PC-3 (cell line): ENCODE results near the gene LRRC61. TPM values are rescaled to one million over a fixed set of nuclear protein-coding genes. Genes with fewer than 3 reads are reported as not detected.

ENCODE experiments used
- ATAC-seq: fragments of 200-7000 bp; cut with Tn5 transposase; 2 replicates; pipeline ENCODE4 v1.9.1; 2020; ENCODE audit warnings: mild to moderate bottlenecking, moderate library complexity
- BruUV-seq: library from RNA; stranded (reverse); fragments of 400-500 nt; replicated peaks from 2 replicates; lab custom pipeline; 2021; lab: Mats Ljungman, UMichigan
- CTCF ChIA-PET: fragments of 300-600 bp; sonication (Branson Sonifier 250); formaldehyde crosslinking; loops from one replicate; lab custom pipeline; 2022; ENCODE audit warnings: antibody characterized with exemption; lab: Charles Lee
- POLR2A ChIA-PET: fragments of 300-600 bp; sonication (Branson Sonifier 250); formaldehyde crosslinking; loops from one replicate; lab custom pipeline; 2022; ENCODE audit warnings: antibody characterized with exemption; ENCODE audit not compliant: unreplicated experiment; lab: Charles Lee
- DNase-seq: peaks from one replicate; pipeline ENCODE4 v3.0.0-alpha.2; 2015
- H2AFZ ChIP-seq: fragments of 300-600 bp; sonication (generic); 2 replicates; pipeline ENCODE4 v1.6.0; 2016; ENCODE audit warnings: antibody characterized with exemption, low read length
- H3F3A ChIP-seq: fragments of 300-600 bp; sonication (generic); one replicate; pipeline ENCODE4 v1.6.0; 2017; ENCODE audit warnings: antibody characterized with exemption, low read length, control low read depth, mild to moderate bottlenecking; ENCODE audit not compliant: unreplicated experiment
- H3K27ac ChIP-seq: fragments of 300-600 bp; sonication (generic); 2 replicates; pipeline ENCODE4 v1.5.1; 2016; ENCODE audit warnings: mild to moderate bottlenecking, low read length
- H3K27me3 ChIP-seq: fragments of 300-600 bp; sonication (generic); 2 replicates; pipeline ENCODE4 v1.6.1; 2016; ENCODE audit warnings: low read length, mixed read lengths
- H3K36me3 ChIP-seq: fragments of 300-600 bp; sonication (generic); 2 replicates; pipeline ENCODE4 v1.6.1; 2016; ENCODE audit warnings: low read depth, mixed run types, low read length, mixed read lengths
- H3K4me1 ChIP-seq: fragments of 300-600 bp; sonication (generic); 2 replicates; pipeline ENCODE4 v1.5.1; 2016; ENCODE audit warnings: low read length; ENCODE audit not compliant: insufficient read depth
- H3K4me2 ChIP-seq: fragments of 300-600 bp; sonication (generic); 2 replicates; pipeline ENCODE4 v1.6.0; 2016; ENCODE audit warnings: low read length
- H3K4me3 ChIP-seq: fragments of 300-600 bp; sonication (generic); 2 replicates; pipeline ENCODE4 v1.5.1; 2016; ENCODE audit warnings: mild to moderate bottlenecking, low read length, mixed read lengths
- H3K79me2 ChIP-seq: fragments of 300-600 bp; sonication (generic); 2 replicates; pipeline ENCODE4 v1.6.1; 2017; ENCODE audit warnings: low read length, mixed read lengths
- H3K9ac ChIP-seq: fragments of 300-600 bp; sonication (generic); 2 replicates; pipeline ENCODE4 v1.6.0; 2016; ENCODE audit warnings: mild to moderate bottlenecking, low read length
- H3K9me2 ChIP-seq: fragments of 300-600 bp; sonication (generic); replicated peaks from 2 replicates; pipeline ENCODE4 v1.6.1; 2016; ENCODE audit warnings: mixed run types, low read length, mixed read lengths
- H3K9me3 ChIP-seq: fragments of 300-600 bp; sonication (generic); 2 replicates; pipeline ENCODE4 v1.6.1; 2016; ENCODE audit warnings: low read length, mixed read lengths
- H4K20me1 ChIP-seq: fragments of 300-600 bp; sonication (generic); 2 replicates; pipeline ENCODE4 v1.6.1; 2016; ENCODE audit warnings: low read length, mixed read lengths
- EZH2 ChIP-seq: fragments of 300-600 bp; sonication (generic); IDR thresholded peaks from one replicate; pipeline ENCODE4 v1.6.1; 2017; ENCODE audit warnings: antibody characterized with exemption, mild to moderate bottlenecking, low read length; ENCODE audit not compliant: unreplicated experiment
- EZH2phosphoT487 ChIP-seq: fragments of 300-600 bp; sonication (generic); IDR thresholded peaks from 2 replicates; pipeline ENCODE4 v1.6.1; 2018; ENCODE audit warnings: mild to moderate bottlenecking, antibody characterized with exemption, low read length, borderline replicate concordance
- intact Hi-C: fragments of 100-400 bp; cut with micrococcal nuclease; formaldehyde crosslinking; loops from 2 replicates; pipeline ENCODE4 v1.9.0; 2023
- total RNA-seq: library from RNA; depleted of rRNA; stranded (reverse); fragments of >200 nt; gene quantifications from 2 replicates; pipeline ENCODE4 v1.2.3, GENCODE V29; 2014
- TF ChIP-seq, protein P1 (sequence below): fragments of 300-600 bp; sonication (generic); conservative IDR thresholded peaks from 2 replicates; pipeline ENCODE4 v1.5.1; 2017; ENCODE audit warnings: antibody characterized with exemption, low read depth, mild to moderate bottlenecking, low read length

The LRRC61 gene
- total RNA-seq, 1 experiment from 2014 or later = 15.1 TPM

DNA sequence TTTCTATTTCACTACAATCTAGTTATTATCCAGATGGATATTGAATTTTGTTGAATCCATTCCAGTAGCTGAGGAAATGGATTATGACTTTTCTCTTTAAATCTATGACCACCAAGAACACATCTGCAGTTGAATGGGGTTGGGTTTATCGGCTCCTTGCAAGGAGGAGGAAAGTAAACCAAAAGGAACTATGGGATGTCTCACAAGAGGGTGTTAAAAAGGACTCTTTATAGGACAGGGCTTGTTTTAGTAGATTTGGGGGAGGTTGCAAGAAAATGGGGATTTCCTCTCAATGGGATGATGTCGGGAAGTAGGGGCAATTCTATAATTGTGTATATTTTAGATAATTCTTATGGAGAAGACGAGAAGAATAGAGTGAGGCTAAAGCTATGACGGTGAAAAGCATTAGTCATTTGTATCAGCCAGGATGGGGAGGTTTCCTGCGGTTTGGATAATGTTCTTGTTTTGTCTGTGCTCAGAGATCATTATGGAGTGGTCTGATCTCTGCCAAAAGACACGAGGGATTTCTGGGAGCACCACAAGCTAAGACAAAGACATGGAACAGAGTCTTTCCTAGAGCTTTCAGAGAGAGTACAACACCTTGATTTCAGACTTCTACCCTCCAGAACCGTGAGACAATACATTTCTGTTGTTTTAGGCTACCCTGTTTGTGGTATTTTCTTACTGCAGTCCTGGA lies 5.3 kb upstream of the LRRC61 start:
- CTCF ChIA-PET = no interaction called here
- intact Hi-C loops = no loop called here
- no peaks in the 10 kb centered on the region for H3K79me2 ChIP-seq
- DNase-seq = no peak
- H3K4me3 ChIP-seq = no peak overlapping the region
- H2AFZ ChIP-seq = no peak overlapping the region
- H3F3A ChIP-seq = no peaks in the 10 kb centered on the region
- H3K4me1 ChIP-seq = peaks cover 7% of the 10 kb centered on the region
- no peak overlapping the region for H3K4me2 ChIP-seq
- H3K27ac ChIP-seq = no peak overlapping the region
- H3K9me3 ChIP-seq = no peaks in the 10 kb centered on the region
- TF ChIP-seq EZH2 (no peak), EZH2phosphoT487 (no peak)
- TF ChIP-seq, protein P1, sequence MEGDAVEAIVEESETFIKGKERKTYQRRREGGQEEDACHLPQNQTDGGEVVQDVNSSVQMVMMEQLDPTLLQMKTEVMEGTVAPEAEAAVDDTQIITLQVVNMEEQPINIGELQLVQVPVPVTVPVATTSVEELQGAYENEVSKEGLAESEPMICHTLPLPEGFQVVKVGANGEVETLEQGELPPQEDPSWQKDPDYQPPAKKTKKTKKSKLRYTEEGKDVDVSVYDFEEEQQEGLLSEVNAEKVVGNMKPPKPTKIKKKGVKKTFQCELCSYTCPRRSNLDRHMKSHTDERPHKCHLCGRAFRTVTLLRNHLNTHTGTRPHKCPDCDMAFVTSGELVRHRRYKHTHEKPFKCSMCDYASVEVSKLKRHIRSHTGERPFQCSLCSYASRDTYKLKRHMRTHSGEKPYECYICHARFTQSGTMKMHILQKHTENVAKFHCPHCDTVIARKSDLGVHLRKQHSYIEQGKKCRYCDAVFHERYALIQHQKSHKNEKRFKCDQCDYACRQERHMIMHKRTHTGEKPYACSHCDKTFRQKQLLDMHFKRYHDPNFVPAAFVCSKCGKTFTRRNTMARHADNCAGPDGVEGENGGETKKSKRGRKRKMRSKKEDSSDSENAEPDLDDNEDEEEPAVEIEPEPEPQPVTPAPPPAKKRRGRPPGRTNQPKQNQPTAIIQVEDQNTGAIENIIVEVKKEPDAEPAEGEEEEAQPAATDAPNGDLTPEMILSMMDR = no peak
- no peaks in the 10 kb centered on the region for H3K9me2 ChIP-seq
- H3K27me3 ChIP-seq = no peaks in the 10 kb centered on the region
- no TSS peak for BruUV-seq
- POLR2A ChIA-PET = no interaction called here
- ATAC-seq = no peak
- H4K20me1 ChIP-seq = no peaks in the 10 kb centered on the region
- no peaks in the 10 kb centered on the region for H3K36me3 ChIP-seq
- no peak overlapping the region for H3K9ac ChIP-seq

DNA sequence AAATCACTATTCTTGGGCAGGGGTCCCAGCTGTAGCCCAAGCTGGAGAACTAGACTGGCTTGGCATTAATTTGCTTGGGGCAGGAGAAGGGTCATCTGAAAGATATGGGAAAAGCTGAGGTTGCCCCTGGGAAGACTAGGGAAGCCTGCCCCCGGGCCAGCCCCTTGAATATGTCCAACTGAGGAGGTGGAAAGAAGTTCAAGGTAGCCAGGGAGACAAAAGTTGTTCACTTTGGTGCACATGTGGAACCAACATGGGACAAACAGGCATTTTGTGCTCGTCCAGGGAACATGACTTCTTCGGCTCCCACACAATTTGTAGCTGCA lies 1.4 kb upstream of the LRRC61 start:
- Histone ChIP-seq H4K20me1 (no peaks in the 10 kb centered on the region), H2AFZ (no peak overlapping the region), H3K27me3 (no peaks in the 10 kb centered on the region), H3K79me2 (peaks cover 7% of the 10 kb centered on the region), H3K4me3 (no peak overlapping the region), H3F3A (no peaks in the 10 kb centered on the region), H3K36me3 (no peaks in the 10 kb centered on the region), H3K27ac (no peak overlapping the region), H3K4me1 (peaks cover 17% of the 10 kb centered on the region), H3K4me2 (peak overlapping the region; percentile 90), H3K9ac (no peak overlapping the region), H3K9me3 (no peaks in the 10 kb centered on the region), H3K9me2 (no peaks in the 10 kb centered on the region)
- no TSS peak for BruUV-seq
- ChIA-PET POLR2A (no interaction called here), CTCF (no interaction called here)
- ATAC-seq = no peak
- DNase-seq = no peak
- intact Hi-C loops = loop anchor here (5.0 kb wide), 1 partner anchor 56 kb away; the partner anchor contains the start of gene ZNF775
- TF ChIP-seq EZH2 = no peak
- TF ChIP-seq, protein P1 = no peak

DNA sequence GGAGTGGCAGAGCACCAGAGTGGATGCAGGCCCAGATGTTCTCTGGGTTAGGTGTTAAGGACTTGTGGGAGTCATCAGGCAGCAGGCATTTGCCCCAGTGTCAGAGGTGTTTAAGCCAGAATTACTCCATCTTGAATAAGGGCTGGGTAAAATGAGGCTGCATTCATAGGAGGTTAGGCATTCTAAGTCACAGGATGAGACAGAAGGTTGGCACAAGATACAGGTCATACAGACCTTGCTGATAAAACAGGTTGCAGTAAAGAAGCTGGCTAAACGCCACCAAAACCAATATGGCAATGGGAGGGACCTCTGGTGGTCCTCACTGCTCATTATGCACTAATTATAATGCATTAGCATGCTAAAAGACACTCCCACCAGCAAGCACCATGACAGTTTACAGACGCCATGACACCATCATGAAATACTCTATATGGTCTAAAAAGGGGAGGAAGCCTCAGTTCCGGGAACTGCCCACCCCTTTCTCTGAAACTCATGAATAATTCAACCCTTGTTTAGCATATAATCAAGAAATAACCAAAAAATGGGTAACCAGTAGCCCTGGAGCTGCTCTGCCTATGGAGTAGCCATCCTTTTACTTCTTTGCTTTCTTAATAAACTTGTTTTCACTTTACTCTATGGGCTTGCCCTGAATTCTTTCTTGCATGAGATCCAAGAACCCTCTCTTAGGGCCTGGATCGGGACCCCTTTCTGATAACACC lies 882 bp upstream of the LRRC61 start:
- Histone ChIP-seq H3K9me3 (no peaks in the 10 kb centered on the region), H3K9me2 (no peaks in the 10 kb centered on the region), H3K79me2 (peaks cover 7% of the 10 kb centered on the region), H3K36me3 (no peaks in the 10 kb centered on the region), H3F3A (no peaks in the 10 kb centered on the region), H3K27me3 (no peaks in the 10 kb centered on the region), H3K4me3 (peak overlapping the region; percentile 81), H3K4me2 (peak overlapping the region; percentile 90), H3K27ac (no peak overlapping the region), H3K9ac (peak overlapping the region; percentile 86), H4K20me1 (no peaks in the 10 kb centered on the region), H2AFZ (peak overlapping the region; percentile 98), H3K4me1 (peaks cover 17% of the 10 kb centered on the region)
- TF ChIP-seq EZH2 (no peak), EZH2phosphoT487 (no peak)
- TF ChIP-seq, protein P1 = no peak
- DNase-seq (no peak), ATAC-seq (no peak)
- POLR2A ChIA-PET = no interaction called here
- BruUV-seq = no TSS peak
- CTCF ChIA-PET = no interaction called here
- intact Hi-C loops = loop anchor here (5.0 kb wide), 1 partner anchor 55 kb away; the partner anchor contains the start of gene ZNF775
